DMS 273 treated with DMSO at 0.1 percent for 48 hours (cell line): Measurements from ENCODE around the gene ZNF880.
A peak's percentile ranks its signal among the peaks of the same experiment; 100 is the strongest.
"Not testable (repeated sequence)": the region's sequence is repeated elsewhere in the genome, so short reads cannot be mapped to it uniquely, and the experiment has no call there.

Experiments
- DNase-seq: peaks from one replicate; lab custom pipeline; 2025; lab: John Stamatoyannopoulos, UW

Gene ZNF880

DNA sequence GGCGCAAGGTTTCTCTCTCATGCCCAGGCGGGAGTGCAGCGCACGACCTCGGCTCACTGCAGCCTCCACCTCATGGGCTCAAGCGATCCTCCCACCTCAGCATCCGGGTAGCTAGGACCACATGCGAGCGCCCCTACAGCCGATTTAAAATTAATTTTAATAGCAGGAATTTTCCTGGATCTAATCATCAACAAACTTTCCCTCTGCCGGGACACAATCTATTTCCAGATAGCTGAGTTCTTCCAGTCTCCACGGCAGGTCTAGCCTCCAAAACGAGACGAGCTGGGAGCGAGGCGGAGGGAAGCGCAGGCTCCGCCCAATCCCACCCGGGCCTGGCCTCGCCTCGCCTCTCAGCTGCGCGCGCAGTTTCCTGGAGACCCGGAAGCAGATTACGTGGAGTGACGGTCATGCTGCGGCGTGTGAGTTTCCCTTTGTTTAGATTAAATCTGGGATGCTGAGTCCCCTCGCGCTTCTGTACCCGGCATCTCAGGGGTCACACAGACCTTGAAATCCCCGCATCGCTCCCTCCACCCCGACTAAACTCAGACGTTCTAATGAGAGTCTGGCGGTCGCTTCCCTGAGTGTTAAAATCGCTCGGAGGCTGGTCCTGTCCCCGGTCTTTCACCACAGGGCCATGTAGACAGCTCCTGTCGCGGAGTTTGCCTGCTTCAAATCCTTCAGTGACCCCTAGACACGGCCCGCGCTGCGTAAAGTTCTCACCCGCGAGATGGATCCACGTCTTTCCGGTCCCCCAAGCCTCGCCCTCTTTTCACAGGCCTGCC lies at the start of gene ZNF880:
Gene ZNF880, plus strand, starts transcription at position 365 of the 782 bp plus-strand sequence. Its CDS starts 43 bp downstream, at position 408.
- DNase-seq: peak; percentile 12

DNA sequence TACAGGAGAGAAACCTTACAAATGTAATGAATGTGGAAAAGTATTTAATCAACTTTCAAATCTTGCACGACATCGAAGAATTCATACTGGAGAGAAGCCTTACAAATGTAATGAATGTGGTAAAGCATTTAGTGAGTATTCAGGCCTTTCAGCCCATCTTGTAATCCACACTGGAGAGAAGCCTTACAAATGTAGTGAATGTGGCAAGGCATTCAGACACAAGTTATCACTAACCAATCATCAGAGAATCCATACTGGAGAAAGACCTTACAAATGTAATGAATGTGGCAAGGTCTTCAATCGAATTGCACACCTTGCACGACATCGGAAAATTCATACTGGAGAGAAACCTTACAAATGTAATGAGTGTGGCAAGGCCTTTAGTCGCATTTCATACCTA lies 47.3 kb upstream of the ZNF880 start:
- DNase-seq: no peak

DNA sequence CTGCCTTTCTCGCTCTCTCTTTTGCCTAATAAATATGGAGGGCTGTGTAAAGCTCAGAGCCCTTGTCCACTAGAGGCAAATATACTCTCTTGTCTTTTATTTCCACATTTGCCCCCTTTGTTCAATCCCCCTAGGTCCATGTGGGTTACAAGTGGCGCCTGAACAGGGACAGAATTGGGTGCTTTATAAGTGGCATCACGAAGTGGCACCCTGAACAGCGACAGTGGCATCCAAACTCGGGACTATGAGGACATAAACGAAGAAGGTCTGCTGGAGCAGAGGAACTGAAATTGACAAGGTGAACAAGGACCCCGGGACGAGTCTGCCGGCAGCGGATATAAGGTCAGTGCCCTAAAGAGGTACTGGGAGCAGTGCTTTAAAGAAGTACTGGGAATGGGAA lies 38.0 kb upstream of the ZNF880 start:
- DNase-seq: no peak

DNA sequence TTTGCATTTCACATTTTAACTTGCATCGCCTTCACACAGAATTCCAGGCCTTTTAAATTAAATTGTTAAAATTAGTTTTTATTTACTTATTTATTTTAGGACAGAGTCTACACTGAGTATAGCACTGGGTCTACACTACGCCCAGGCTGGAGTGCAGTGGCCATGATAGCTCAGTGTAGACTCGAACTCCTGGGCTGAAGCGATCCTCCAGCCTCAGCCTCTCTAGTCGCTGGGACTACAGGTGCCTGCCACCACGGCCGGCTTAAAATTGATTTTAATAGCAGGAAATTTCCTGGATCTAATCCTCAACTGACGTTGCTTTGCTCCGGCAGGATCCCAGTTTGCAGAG lies 34.0 kb upstream of the ZNF880 start:
- DNase-seq: no peak

DNA sequence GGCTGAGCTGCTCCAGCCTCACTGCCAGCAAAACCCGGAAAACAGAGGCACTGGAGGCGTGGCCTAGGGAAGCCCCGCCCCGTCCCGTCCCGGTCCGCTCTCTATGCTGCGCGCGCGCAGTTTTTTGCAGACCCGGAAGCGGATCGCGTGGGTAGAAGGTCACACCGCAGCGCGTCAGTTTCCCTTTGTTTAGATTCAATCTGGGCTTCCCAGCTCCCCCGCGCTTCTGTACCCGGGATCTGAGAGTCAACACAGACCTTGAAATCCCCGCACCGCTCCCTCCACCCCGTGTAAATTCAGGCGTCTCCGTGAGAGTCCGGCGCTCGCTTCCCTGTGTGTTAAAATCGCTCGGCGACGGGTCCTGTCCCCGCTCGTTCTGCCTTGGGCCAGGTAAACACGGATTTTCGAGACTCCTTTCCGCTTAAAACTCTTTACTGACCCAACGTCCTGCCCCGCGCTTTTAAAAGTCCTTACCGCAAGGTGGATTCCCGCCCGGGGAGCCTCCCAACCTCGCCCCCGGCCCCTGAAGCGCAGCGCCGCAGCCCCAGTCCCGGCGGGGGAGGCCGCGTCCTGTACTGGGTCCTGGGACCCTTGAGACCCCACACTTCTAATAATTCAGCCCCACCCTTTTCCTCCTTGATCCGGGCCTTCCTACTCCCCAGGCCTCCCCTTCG lies 33.5 kb upstream of the ZNF880 start, which contains the start of gene ZNF610:
Gene ZNF610, plus strand, starts transcription at position 127 of the 674 bp plus-strand sequence. CDS start 12,930 bp downstream, outside the sequence.
- peak; percentile 61 for DNase-seq

DNA sequence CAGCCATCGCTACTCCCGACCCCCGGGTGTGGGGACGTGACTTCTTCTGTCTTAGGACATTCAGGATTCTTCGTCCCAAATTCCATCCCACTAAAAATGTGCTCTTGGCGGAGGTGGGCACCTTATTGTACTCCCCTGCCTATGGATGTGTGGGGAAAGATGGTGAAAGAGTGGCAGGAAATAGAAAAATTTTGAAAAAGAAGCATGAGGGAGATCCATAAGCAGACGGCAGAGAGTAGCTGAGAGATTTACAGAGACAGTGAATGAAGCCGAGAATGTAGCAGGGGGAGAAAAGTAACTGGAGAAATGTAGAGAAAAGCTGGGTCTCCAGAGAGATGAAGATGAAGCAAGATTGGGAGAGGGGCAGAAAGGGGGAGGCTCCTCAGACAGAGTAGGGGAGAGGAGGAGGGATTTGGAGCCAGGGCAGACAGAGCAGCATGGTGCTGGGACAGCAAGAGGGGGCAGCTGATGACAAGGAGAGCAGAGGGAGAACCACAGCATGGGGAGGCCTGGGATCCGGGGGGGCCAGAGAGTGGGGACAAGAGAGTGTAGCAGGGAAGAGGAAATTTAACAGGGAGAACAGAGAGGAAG lies 32.8 kb upstream of the ZNF880 start:
- DNase-seq: no peak

DNA sequence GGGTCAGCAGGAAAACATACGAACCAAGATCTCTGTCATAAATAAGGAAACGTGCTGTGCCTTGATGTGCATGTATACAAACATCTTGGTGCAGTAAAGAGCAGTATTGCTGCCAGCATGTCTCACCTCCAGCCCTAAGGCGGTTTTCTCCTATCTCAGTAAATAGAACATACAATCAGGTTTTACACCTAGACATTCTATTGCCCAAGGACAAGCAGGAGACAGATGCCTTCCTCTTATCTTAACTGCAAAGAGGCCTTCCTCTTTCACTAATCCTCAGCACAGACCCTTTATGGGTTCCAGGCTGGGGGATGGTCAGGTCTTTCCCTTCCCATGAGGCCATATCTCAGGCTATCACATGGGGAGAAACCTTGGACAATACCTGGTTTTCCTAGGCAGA lies 30.7 kb upstream of the ZNF880 start:
- not testable (repeated sequence) for DNase-seq

DNA sequence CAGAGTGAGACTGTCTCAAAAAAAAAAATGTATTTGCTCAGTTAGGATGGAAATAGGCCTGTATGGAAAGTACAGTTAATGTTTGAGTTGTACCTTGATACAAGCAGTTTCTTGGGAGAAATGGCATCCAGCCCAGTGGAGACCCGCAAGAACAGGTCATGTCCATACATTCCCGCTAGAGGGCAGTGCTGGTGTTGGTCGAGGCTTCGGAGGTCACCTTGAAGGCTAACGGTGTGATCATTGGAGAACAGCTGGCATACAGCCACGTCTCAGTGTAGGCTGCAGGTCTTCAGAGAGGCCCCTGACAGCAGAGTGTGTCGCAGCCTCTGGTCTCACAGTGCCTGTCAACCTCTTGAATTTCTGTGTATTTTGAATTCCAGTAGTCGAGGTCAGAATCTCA lies 26.2 kb upstream of the ZNF880 start:
- DNase-seq: no peak

DNA sequence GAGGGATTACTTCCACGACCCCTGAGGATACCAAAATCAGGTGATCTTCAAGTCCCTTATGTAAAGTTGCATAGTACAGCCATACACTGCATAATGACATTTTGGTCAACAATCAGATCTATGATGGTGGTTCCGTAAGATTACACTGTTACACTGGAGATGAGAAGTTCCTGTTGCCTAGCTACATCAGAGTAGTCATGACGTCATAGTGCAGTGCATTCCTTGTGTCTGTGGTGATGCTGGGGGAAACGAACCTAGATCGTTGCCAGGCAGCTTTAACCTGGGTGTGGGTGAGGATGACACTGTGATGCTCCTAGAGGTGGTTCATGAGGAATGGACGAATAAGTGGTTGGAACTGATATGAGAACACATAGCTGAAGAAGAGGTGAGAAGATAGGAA lies 24.6 kb upstream of the ZNF880 start:
- DNase-seq: no peak

DNA sequence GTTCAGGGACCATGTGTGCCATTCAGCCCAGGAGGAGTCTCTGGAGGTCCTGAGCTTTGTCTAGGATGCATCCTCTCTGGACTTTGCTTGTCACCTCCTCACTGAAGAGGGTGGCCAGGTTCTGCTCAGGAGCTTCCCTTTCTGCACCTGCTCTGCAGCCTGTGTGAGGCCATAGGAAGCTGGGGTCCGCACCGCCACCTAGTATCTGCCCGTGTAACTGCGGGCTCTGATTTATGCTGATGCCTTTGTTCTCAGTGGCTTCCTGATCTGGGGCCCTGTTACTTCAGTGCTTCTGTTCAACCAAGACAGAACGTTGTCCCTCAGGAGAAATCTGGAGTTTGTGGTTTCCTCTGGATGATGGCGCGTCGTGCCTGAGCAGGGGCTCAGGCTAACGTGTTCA lies 18.2 kb upstream of the ZNF880 start:
- no peak for DNase-seq

DNA sequence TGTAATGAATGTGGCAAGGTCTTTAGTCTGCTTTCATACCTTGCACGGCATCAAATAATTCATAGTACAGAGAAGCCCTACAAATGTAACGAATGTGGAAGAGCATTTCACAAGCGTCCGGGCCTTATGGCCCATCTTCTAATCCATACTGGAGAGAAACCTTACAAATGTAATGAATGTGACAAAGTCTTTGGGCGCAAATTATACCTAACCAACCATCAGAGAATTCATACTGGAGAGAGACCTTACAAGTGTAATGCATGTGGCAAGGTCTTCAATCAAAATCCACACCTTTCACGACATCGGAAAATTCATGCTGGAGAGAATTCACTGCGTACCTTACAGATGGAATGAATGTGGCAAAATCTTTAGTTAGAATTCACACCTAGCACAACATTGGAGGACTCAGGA lies 3.3 kb upstream of the ZNF880 start:
- no peak for DNase-seq

DNA sequence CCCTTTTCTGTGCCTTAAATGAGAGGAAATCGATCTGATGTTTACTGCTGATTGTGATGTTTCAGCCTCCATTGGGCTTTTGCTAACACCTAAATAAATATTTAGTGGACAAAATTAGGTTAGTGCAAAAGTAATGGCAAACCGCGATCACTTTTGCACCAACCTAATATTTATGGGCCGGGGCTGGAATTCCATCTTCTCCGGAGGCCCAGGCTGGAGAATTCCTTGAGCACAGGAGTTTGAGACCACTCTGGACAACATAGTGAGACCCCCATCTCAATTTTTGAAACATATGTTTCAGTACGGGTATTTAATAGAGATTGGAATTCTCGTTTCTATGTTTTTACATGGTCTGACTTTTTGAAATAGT lies 603 bp downstream of the ZNF880 start:
- no peak for DNase-seq

DNA sequence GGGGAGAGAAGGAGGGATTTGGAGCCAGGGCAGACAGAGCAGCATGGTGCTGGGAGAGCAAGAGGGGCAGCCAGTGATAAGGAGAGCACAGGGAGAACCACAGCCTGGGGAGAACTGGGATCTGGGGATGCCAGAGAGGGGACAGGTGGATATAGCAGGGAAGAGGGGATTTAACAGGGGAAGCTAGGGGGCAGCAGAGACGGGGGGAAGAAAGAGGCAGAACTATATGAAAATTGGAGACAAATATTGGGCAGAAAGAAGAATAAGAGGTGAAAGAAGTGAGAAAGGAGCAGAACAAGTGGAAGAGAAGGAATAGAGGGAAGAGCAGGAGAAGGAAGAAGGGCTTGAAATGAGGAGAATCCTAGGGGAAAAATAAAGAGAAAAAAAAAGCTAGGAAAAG lies 21.4 kb downstream of the ZNF880 start:
- no peak for DNase-seq

DNA sequence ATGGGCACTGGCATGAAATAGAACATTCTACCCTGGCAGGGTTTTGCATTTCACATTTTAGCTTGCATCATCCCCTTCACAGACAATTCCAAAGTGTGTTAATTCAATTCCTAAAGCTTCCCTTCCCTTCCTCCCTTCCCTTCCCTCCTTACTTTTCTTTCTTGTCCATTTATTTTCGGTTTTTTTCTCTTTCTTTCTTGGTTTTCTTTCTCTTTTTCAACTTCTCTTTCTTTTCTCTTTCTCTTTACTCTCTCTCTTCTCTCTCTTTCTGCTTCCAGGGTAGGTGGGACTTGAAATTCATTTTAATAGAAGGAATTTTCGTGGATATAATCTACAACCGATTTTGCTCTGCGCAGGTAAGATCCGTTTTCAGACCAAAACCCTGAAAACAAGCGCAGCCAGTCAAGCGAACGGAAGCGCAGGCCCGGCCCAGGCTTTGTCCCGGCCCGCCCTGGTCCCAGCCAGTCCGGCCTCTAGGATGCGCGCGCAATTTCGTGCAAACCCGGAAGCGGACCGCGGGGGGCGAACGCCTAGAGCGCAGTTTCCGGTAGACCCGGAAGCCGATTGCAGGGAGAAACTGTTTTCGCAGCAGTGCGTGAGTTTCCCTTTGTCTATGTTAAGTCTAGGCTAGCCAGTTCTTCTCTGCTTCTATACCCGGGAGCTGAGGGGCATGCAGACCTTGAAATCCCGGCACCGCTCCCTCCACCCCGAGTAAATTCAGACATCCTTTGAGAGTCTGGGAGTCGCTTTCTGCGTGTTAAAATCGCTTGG lies 27.8 kb downstream of the ZNF880 start, which contains the start of gene ZNF528:
Gene ZNF528, plus strand, starts transcription at position 540 of the 771 bp plus-strand sequence. CDS start 4,165 bp downstream, outside the sequence.
- DNase-seq: peak; percentile 73

DNA sequence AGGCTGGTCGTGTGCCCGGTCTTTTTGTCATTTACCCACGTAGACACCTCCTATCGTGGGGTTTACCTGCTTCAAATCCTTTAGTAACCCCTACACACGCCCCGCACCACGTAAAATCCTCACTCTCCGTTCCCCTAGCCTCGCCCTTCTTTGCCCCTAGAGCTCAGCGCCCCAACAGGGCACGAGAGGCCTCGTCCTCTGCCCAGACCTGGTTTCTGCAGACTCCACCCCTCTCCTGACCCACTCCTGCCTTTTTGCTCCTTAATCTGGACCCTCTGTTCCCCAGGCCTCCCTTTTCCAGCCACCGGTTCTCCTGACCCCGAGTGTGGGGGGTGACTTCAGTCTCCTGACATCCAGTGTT lies 28.3 kb downstream of the ZNF880 start:
- no peak for DNase-seq

DNA sequence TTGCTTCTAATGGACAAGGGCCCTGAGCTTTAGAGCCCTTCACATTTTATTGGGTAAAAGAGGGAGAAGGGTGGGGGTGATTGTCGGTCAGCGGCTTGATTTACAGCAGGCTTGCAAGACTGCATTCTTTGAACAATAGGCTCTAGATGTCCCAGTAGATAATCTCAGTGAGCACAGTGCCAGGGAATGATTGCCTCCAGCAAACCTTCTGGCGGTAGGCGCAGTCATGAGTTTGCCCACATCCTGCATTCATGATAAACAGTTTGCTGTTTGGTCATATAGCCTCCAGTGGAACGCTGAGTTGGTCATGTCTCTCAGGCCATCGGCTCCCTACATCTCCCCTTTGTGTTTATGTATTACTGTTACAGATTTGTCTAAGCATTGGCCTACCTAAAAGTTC lies 40.6 kb downstream of the ZNF880 start:
- DNase-seq: no peak

DNA sequence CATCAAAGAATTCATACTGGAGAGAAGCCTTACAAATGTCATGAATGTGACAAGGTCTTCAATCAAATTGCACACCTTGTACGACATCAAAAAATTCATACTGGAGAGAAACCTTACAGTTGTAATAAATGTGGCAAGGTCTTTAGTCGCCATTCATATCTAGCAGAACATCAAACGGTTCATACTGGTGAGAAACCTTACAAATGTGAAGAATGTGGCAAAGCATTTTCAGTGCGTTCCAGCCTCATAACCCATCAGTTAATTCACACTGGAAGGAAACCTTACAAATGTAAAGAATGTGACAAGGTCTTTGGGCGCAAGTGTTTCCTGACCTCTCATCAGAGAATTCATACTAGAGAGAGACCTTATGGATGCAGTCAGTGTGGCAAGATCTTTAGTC lies 46.0 kb downstream of the ZNF880 start:
- no peak for DNase-seq

DNA sequence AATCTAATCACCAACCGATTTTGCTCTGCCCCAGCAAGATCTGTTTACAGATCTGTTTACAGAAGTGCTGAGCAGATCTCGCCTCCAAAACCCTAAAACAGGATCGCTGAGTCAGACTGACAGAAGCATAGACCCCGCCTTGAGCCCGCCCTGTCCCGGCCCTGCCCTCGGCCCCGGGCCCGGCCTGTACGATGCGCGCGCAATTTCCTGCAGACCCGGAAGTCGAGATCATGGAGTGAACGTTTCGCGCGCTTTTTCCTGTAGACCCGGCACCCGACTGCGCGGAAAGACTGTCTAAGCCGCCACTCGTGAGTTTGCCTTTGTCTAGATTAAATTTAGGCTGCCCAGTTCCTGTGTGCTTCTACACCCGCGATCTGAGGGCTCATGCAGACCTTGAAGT lies 59.2 kb downstream of the ZNF880 start, which contains the start of gene ZNF534:
Gene ZNF534, plus strand, starts transcription at position 212 of the 400 bp plus-strand sequence. CDS start 2,327 bp downstream, outside the sequence.
- no peak for DNase-seq
